Measurements from ENCODE around the gene SRPRA. TPM values are rescaled to one million over a fixed set of nuclear protein-coding genes. Genes with fewer than 3 reads are reported as not detected.

SRPRA gene
- total RNA-seq, 4 donors from 2014 or later: 95.3 to 153 (median 125) TPM

DNA sequence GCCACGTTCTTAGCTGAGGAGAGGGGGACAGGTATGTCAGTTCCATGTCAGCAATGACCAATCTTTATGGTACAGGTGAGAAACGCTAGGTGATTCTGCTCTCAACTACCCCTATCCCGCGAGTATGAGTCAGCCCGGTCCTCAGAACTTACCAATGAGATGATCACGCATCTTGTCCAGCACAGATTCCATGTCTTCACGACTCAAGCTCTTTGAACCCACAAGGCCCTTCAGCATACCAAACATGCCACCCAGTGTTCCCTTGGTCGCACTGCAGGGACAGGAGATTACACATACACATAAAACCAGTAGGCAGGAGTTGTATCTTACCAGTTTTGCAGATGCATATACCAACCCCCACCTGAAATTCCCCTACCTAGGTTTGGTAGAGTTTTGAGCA is 2.9 kb downstream of the SRPRA start:
- no peaks in the 10 kb centered on the region for H3K27me3 ChIP-seq

DNA sequence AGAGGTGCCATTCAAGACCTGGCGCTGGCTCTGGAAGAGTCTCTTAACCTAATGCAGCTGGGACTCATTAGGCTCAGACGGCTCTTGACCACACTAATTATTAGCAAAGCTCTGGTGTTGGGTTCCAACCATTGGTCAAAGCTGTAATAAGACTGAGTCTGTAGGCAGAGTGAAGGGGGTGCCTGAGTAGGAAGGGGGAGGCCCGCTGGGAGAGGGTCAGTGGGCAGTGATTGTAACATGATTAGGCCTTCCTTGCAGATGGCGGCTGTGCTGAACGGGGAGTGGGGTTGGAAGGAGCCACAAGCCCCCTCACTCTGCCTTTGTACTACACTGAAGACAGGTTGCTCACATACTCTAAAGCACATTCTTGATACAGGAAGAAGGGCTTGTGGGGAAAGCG is 5.2 kb downstream of the SRPRA start:
- Histone ChIP-seq H3K4me3 (replicated peaks in 1 of 3) (no peak overlapping the region), H3K27me3 (no peaks in the 10 kb centered on the region), H3K36me3 (peaks cover 53 to 55% of the 10 kb centered on the region in 2 donors), H3K9me3 (no peaks in the 10 kb centered on the region), H3K27ac (no peak overlapping the region), H3K4me1 (peaks cover 0 to 6% of the 10 kb centered on the region in 2 donors)
- no peak for TF ChIP-seq POLR2A (IDR thresholded peaks at IDR 0.05)
- TF ChIP-seq, protein P1, sequence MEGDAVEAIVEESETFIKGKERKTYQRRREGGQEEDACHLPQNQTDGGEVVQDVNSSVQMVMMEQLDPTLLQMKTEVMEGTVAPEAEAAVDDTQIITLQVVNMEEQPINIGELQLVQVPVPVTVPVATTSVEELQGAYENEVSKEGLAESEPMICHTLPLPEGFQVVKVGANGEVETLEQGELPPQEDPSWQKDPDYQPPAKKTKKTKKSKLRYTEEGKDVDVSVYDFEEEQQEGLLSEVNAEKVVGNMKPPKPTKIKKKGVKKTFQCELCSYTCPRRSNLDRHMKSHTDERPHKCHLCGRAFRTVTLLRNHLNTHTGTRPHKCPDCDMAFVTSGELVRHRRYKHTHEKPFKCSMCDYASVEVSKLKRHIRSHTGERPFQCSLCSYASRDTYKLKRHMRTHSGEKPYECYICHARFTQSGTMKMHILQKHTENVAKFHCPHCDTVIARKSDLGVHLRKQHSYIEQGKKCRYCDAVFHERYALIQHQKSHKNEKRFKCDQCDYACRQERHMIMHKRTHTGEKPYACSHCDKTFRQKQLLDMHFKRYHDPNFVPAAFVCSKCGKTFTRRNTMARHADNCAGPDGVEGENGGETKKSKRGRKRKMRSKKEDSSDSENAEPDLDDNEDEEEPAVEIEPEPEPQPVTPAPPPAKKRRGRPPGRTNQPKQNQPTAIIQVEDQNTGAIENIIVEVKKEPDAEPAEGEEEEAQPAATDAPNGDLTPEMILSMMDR (IDR thresholded peaks at IDR 0.05): no peak
- no peak for DNase-seq
- WGBS, 2 donors: 89 to 92% methylated on average over 6 of the region's 6 CpGs
- intact Hi-C loops (cut with DNase I): no loop called here

More for the DNA sequence above, 2.9 kb downstream of the SRPRA start:
- DNase-seq: no peak
- Histone ChIP-seq H3K4me1 (peaks cover 8 to 11% of the 10 kb centered on the region in 2 donors), H3K36me3 (peaks cover 53 to 55% of the 10 kb centered on the region in 2 donors), H3K27ac (no peak overlapping the region), H3K4me3 (replicated peaks in 1 of 3) (no peak overlapping the region), H3K9me3 (no peaks in the 10 kb centered on the region)
- TF ChIP-seq, protein P1 (IDR thresholded peaks at IDR 0.05): no peak
- TF ChIP-seq POLR2A (IDR thresholded peaks at IDR 0.05): no peak
- intact Hi-C loops (cut with DNase I): loop anchor here (5.0 kb wide), 1 partner anchor 54 kb away; the partner anchor contains the start of genes FAM118B and RPUSD4
- WGBS, 2 donors: 84 to 92% methylated on average over 8 of the region's 8 CpGs

DNA sequence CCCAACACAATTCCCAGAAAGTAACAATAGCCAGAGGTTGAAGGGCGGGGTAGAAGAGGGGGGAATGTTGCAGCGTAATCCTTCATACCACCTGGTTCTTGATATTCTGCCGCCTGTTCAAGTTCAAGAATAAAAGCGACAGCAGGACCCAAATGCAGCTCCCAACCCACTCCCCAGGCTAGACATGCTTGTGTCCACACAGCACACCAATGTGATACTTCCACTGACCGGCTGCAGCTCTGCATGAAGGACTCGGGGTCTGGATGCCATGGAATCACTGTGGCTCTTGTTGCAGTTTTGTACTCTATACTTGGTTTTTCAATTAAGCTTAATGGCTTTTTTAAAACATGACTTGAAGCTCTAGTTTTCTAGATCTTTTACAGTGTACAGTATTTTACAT is 6.5 kb downstream of the SRPRA start:
- peaks cover 0 to under 1% of the 10 kb centered on the region in 2 donors for H3K4me1 ChIP-seq
- WGBS, 2 donors: 95 to 98% methylated on average over 6 of the region's 6 CpGs
- peaks cover 52 to 61% of the 10 kb centered on the region in 2 donors for H3K36me3 ChIP-seq
- intact Hi-C loops (cut with DNase I): no loop called here
- H3K4me3 ChIP-seq (replicated peaks in 1 of 3): no peak overlapping the region
- TF ChIP-seq, protein P1 (IDR thresholded peaks at IDR 0.05): no peak
- TF ChIP-seq POLR2A (IDR thresholded peaks at IDR 0.05): no peak
- H3K9me3 ChIP-seq: no peaks in the 10 kb centered on the region
- H3K27ac ChIP-seq: no peak overlapping the region
- DNase-seq: no peak
- no peaks in the 10 kb centered on the region for H3K27me3 ChIP-seq

DNA sequence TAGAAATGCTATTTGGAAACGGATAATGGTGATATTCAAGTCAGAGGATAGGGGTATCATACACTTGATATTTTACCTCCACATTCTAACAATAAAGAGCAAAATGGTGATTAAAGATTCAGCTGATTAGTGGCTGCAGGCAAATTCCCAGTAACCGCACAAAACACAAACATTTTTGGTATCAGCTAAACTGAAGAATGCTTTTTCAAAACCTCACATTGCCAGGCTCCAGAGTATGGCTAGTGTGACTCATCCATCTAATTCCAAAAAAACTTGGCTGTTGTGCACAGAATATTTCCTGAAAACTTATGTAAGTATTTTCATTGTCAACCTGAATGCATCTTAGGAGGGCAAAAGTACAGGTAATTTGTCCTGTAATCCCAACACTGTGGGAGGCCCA is 10.9 kb downstream of the SRPRA start:
- TF ChIP-seq, protein P1 (IDR thresholded peaks at IDR 0.05): no peak
- no peak for TF ChIP-seq POLR2A (IDR thresholded peaks at IDR 0.05)
- no peaks in the 10 kb centered on the region for H3K9me3 ChIP-seq
- H3K27me3 ChIP-seq: no peaks in the 10 kb centered on the region
- no peak for DNase-seq
- WGBS, 2 donors: 88 to 93% methylated on average over 2 of the region's 2 CpGs
- no peaks in the 10 kb centered on the region for H3K4me1 ChIP-seq
- intact Hi-C loops (cut with DNase I): no loop called here
- no peak overlapping the region for H3K4me3 ChIP-seq (replicated peaks in 1 of 3)
- H3K27ac ChIP-seq: no peak overlapping the region
- peaks cover 8 to 23% of the 10 kb centered on the region in 2 donors for H3K36me3 ChIP-seq

DNA sequence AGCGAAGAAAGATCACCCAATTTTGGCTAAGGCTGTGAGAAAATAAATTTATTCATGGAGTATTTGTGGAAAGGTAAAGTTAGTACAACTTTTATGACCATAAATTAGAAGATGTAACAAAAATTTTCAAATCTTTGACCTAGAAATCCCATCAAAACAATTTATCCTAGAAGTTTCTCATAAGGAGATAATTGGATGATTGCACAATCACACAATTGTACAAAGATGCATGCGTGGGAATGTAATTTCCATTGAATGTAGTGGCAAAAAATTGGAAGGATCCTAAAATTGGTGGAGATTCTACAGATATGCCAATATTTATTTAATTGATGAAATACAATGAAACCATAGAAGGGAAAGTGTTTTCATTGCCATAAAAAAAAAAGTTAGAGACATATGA is 11.6 kb downstream of the SRPRA start:
- TF ChIP-seq, protein P1 (IDR thresholded peaks at IDR 0.05): no peak
- TF ChIP-seq POLR2A (IDR thresholded peaks at IDR 0.05): no peak
- intact Hi-C loops (cut with DNase I): no loop called here
- H3K36me3 ChIP-seq: peaks cover 2 to 17% of the 10 kb centered on the region in 2 donors
- no peaks in the 10 kb centered on the region for H3K9me3 ChIP-seq
- 91% methylated on average over 2 of the region's 2 CpGs for WGBS, 2 donors
- DNase-seq: no peak
- H3K4me1 ChIP-seq: no peaks in the 10 kb centered on the region
- no peaks in the 10 kb centered on the region for H3K27me3 ChIP-seq
- H3K4me3 ChIP-seq (replicated peaks in 1 of 3): no peak overlapping the region
- no peak overlapping the region for H3K27ac ChIP-seq

Measured in thyroid gland (tissue), 4 donors.